GM18507 (cell line): Measurements from ENCODE around the gene KLHL36.

ENCODE experiments used
- DNase-seq: peaks from one replicate; pipeline ENCODE4 v3.0.0; 2011; ENCODE audit warnings: low read depth; ENCODE audit not compliant: insufficient read length; ENCODE audit errors: extremely low spot score
- FAIRE-seq: peaks from 2 replicates; lab custom pipeline; 2011; peaks lifted over from hg19 to GRCh38; lab: Jason Lieb, UNC

KLHL36 gene

DNA sequence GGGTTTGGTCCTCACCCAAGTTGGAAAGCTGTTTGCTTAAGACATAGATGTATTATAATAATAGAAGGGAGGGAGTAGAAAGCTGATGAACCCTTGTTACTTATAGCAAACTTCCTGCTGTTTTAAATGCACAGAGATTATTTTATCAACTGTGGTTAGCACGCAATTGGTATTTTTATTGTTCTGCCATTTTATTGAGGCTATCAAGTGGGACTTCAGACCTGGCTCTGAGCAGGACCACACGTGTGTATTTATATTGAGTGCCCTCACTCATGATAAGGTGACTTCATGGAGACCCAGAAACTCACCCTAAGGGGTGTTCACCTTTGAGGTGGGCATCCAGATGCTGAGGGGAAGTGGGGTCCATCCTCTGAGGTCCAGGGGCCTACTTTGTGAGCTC is 17.0 kb downstream of the KLHL36 start:
- DNase-seq (no peak), FAIRE-seq (no peak)

DNA sequence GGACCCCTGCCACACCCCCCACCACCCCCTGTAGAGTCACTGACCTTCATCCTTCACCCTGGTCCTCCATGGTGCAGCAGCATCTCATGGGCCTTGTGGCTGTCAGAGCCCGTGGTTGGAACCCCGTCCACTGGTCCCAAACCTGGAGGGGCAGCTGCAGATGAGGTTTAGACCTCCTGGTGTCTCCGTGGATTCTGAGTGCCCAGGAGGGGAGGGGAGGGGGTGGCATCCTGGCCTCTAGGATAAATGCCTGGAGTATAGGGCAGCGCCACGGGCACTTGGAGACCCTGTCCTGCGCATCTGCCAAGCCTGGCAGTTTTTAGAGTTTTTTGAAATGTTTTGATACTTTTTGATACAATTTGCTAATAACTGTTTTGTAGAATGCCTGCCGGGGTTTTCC is 17.5 kb downstream of the KLHL36 start:
- no peak for FAIRE-seq
- no peak for DNase-seq

- FAIRE-seq (no peak), DNase-seq (no peak)
Observed at GRCh38 chr16:84667600-84668309, 19.4 kb downstream of the KLHL36 start.

GRCh38 chr16:84670063-84670462 is 21.8 kb downstream of the KLHL36 start:
- FAIRE-seq, result no peak

DNA sequence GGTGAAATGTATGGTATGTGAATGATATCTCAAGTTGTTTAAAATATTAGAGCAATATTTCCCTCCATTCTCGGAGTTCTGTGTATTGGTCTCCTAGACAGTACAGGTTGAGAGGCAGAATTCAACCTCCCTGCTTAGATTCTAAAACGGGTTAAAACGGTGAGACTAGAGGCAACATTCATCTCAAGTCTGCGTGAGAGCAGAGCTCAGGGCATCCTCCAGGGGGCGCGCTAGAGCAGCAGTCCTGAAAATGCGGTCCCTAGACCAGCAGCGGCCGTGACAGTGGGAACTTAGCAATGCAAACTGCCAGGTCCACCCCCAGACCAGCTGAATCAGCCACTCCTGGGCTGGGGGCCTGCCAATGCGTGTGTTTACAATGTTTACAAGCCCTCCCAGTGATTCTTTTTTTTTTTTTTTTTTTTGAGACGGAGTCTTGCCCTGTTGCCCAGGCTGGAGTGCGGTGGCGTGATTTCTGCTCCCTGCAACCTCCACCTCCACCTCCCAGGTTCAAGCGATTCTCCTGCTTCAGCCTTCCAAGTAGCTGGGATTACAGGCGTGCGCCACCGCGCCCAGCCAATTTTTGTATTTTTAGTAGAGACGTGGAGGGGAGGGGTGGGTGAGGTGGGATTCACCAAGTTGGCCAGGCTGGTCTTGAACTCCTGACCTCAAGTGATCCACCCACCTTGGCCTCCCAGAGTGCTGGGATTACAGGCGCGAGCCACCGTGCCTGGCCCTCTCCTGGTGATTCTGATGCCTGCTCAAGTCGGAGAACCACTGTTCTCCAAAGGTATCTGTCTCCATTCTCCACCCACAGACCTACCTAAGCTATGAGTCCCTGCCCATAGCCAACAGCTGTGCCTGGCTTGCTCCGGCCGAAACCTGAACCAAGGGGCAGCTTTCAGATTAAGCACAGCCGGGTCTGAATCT is 24.2 kb downstream of the KLHL36 start:
- peak; percentile 74 for DNase-seq

More at GRCh38 chr16:84670063-84670462, 21.8 kb downstream of the KLHL36 start:
- no peak for DNase-seq

DNA sequence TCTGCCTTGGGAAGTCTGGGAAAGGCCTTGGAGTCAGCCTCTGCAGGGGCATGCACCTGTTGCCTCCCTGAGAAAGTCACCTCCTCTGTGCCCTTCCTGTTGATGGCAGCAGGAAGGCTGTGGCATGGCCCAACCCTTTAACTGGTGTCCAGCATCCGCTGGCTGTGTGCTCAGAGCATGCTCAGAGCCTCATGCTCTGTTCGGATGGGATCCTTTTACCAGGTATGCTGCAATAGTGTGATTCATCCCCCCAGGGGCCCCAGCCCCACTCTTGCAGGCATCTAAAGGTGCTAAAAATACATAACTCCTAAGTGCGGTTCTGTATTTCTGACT is 24.9 kb downstream of the KLHL36 start:
- FAIRE-seq (no peak), DNase-seq (no peak)

More for the DNA sequence above, 24.2 kb downstream of the KLHL36 start:
- peak; percentile 90 for FAIRE-seq

DNA sequence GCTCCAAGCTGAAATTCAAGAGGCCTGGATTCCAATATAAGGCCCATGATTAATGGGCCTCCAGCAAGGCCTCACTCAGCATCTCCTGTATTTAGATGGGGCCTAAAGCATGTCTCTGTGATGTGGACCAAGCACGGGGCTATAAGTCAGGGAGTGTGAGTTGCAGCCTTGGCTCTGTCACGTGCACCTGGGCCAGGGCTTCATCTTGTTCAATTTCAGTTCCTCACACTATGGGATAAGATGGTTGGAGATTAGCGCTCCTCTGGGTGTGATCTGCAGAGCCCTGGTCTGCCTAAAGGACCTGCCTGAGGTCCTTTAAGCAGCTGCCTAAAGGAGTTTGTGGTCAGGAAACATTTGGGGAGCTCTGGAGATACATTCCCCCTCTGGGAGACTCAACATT is 25.2 kb downstream of the KLHL36 start:
- no peak for DNase-seq

DNA sequence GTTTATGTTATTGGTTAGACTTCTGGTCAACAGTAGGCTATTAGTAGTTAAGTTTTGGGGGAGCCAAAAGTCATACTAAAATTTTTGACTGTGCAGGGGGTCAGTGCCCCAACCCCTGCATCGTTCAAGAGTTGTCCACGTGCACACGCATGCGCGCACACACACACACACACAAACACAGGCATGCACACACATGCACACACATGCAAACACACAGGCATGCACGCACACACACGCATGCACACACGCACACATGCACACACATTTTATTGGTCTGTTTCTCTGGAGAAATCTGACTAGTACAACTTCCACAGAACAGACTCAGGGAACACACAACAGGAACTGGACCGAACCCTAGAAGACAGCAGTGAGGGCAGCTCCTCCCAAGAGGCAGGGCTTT is 27.1 kb downstream of the KLHL36 start:
- no peak for FAIRE-seq
- no peak for DNase-seq

More for the DNA sequence above, 25.2 kb downstream of the KLHL36 start:
- FAIRE-seq, result no peak

DNA sequence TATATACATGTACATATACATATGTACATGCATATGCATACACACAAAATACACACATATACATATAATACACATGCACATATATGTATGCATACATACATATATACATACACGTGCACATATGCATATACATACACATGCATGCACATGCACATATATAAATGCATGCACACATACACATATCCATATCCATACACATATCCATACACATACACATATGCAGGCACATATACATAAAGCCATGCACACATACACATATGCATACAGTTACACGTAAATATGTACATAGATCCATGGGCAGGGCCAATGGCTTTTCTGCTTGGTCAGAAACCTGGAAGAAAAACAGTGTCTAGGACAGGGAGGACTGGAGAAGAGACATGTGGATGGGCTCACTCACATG is 27.6 kb downstream of the KLHL36 start:
- no peak for DNase-seq
- no peak for FAIRE-seq

GRCh38 chr16:84677017-84677803 is 28.9 kb downstream of the KLHL36 start:
- FAIRE-seq, result no peak
- DNase-seq, result no peak

DNA sequence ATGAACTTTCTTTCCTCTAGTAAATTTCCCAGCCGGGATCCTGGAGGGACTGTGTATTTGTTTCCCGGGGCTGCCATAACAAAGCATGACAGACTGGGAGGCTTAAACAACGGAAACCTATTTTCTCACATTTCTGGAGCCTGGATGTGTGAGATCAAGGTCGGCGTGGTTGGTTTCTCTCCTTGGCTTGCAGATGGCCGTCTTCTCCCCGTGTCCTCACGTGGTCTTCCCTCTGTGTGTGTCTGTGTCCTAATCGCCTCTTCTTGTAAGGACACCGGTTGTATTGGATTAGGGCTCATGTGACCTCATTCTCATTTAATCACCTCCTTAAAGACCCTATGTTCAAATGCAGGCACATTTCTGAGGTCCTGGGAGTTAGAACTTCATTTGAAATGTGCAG is 29.5 kb downstream of the KLHL36 start:
- no peak for FAIRE-seq
- DNase-seq, result no peak

DNA sequence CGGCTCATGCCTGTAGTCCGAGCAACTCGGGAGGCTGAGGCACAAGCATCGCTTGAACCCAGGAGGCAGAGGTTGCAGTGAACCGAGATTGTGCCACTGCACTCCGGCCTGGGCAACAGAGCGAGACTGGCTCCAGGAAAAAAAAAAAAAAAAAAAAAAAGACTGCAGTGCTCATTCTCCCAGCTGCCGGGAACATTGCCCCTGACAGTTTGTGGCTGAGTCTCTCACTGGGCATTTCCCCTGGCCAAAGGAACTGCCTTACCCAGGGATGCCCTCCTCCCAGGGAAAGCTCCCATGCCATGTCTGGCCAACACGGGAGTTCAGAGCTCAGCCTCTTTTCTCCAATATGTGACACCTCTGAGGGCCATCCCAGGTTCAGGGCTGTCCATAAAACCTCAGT is 30.2 kb downstream of the KLHL36 start:
- DNase-seq, result no peak
- no peak for FAIRE-seq

DNA sequence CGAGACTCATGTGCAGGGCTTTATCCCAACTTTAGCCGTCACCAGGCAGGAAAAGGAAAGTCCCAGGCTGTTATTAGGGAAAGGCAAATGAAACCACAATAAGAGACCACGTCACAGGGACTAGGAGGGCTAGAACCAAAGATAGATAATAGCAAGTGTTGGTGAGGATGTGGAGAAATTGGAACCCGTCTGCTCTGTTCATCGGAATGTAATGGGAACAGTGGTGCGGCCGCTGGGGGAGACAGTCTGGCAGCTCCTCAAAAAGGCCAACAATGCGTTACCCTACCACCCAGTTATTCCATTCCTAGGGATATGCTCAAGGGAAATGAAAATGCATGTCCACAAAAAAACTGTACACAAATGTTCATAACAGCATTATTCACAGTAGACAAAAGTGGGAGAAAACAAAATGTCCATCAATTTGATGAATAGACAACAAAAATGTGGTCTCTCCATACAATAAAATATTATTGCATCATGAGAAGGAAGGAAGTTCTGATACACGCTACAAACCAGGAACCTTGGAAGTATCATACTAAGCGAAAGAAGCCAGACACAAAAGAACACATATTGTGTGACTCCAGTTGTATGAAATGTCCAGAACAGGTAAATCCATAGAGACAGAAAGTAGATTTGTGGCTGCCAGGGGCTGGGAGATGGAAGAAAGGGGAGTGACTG is 32.0 kb downstream of the KLHL36 start:
- no peak for DNase-seq
- no peak for FAIRE-seq

- no peak for DNase-seq
- FAIRE-seq, result no peak
Observed at GRCh38 chr16:84680843-84681629, 32.7 kb downstream of the KLHL36 start.

DNA sequence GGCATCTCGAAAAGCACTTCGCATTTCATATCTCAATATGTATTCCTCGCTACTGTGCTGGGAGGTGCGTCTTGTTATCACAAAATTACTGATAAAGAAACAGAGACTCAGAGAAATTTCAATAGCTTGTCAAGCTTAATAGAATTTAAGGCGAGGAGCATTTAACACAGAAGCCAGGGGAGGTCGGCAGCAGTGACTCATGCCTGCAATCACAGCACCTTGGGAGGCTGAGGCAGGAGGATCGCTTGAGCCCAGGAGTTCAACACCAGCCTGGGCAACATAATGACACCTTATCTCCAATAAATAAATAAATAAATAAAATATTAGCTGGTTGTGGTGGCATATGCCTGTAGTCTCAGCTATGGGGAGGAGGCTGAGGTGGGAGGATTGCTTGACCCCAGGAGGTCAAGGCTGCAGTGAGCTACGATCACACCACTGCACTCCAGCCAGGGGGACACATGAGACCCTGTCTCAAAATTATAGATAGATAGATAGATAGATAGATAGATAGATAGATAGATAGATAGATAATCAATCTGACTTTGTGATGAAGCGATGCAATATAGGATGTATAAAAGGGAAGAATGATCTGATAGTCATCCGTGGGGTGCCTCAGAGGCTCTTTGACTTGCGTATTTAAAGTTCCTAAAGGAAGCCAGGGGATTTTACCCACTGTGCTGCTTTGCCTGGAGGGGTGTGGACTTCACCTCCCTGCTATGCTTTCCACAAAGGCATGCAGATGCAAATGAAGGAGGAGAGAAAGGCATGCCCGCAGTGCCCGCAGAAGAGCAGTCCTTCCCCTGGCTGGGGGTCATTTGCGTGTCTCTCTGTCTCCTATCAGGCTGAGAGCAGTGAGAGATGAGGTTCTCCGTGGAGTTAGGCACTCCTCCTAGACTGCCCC is 35.6 kb downstream of the KLHL36 start:
- FAIRE-seq (no peak), DNase-seq (no peak)

- no peak for FAIRE-seq
- no peak for DNase-seq
Observed at GRCh38 chr16:84684592-84684965, 36.3 kb downstream of the KLHL36 start.

DNA sequence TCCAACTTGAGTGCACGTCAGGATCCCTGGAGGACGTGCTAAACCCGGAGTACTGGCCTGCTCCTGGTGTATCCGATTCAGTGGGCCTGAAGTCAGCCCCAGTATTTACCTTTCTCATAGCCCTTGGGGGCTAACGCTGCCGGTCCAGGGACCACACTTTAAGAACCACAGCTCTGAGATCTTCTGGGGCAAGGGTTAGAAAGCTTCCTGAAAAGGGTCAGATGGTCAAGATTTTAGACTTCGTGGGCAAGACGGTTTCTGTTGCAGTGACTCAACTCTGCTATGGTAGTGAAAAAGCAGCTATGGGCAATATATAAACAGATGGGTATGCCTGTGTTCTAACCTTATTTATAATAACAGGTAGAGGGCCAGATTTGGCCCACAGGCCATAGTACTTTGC is 36.9 kb downstream of the KLHL36 start:
- no peak for FAIRE-seq
- DNase-seq, result no peak

DNA sequence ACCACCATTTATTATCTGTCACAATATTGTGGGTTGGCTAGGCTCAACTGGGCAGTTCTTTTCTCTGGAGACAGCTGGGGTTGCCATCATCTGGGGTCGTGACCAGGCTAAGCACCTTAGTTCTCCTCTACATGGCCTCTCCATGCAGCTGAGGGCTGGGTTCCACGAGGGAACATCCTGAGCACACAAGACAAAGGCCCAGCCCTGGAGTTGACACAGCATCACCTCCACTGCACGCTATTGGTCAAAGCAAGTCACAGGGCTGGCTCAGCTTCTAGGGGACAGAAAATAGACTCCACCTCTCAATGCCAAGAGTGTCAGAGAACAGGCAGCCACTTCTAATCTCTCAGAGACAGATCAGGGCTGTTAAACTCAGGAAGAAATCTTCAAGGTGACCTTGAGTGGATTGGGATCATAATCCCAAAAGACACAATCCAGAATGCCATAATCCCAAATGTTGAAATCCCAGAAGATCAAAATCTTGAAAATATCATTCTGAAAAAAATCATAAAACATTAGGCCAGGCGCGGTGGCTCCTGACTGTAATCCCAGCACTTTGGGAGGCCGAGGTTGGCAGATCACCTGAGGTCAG is 38.5 kb downstream of the KLHL36 start:
- FAIRE-seq, result no peak
- no peak for DNase-seq
